LNCAP (cell line): ENCODE data around the gene GAS2.

Experiments
- TF ChIP-seq, protein P1 (sequence below): fragments of 450-650 bp; IDR thresholded peaks from 2 replicates; pipeline ENCODE4 v1.5.1; 2017; ENCODE audit warnings: mild to moderate bottlenecking

Gene GAS2

DNA sequence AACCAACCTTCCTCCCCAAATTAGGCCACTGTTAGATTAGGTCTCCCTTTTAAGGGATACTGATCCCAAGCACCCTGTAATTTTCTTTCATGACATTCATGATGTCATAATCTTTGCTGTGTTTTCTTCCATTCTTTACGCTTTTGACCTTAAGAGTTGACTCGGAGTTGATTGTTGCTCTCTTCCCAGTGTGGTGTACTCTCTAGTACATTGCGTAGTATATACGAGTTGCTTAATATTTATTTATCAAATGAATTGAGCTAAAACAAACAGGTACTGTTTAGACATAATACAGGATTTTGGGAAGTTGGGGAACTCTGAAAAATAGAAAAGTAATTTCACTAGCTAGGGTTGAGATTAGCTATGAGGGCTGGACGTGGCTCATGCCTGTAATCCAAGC, 113.4 kb downstream of the GAS2 start:
- TF ChIP-seq, protein P1, sequence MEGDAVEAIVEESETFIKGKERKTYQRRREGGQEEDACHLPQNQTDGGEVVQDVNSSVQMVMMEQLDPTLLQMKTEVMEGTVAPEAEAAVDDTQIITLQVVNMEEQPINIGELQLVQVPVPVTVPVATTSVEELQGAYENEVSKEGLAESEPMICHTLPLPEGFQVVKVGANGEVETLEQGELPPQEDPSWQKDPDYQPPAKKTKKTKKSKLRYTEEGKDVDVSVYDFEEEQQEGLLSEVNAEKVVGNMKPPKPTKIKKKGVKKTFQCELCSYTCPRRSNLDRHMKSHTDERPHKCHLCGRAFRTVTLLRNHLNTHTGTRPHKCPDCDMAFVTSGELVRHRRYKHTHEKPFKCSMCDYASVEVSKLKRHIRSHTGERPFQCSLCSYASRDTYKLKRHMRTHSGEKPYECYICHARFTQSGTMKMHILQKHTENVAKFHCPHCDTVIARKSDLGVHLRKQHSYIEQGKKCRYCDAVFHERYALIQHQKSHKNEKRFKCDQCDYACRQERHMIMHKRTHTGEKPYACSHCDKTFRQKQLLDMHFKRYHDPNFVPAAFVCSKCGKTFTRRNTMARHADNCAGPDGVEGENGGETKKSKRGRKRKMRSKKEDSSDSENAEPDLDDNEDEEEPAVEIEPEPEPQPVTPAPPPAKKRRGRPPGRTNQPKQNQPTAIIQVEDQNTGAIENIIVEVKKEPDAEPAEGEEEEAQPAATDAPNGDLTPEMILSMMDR = no peak

GRCh38 chr11:22780952-22781593, 114.7 kb downstream of the GAS2 start:
- TF ChIP-seq, protein P1 = no peak

- TF ChIP-seq, protein P1 = no peak
Measured at GRCh38 chr11:22785251-22785650, 118.8 kb downstream of the GAS2 start.

DNA sequence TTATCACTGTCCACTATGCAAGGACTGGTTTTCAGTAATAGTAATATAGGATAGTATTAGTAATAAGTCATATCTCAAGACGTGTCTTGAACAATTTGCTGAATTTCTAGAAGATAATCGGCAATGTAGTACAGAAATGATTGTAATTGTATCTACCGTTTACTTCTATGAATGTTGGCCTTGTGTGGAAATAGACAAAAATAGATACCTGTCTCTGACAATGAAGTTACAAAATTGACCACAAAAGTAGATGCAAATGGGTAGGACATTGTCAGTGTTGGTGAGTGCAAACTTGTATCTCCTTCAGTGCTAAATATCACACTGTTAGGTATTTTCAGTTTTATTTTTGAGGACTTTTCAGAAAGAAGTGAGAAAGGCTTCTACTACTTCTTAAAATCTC, 120.1 kb downstream of the GAS2 start:
- TF ChIP-seq, protein P1 = no peak

DNA sequence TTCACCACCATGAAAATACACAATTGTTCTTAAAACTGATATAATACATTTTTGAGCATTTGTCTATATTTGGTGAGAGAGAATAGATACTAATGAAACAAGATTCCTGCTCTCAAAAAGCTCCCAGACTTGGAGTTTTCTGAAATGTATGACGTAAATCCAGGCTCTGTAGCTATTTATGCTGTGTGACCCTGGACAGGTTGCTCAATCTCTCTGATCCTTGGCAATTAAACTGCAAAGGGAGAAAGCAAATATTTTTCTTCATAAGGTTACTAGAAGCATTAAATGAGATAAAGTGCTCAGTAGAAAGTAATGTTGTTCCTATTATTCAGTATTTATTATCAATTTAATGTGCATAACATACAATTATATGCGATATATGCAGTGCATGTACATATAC, 120.6 kb downstream of the GAS2 start:
- TF ChIP-seq, protein P1 = no peak

DNA sequence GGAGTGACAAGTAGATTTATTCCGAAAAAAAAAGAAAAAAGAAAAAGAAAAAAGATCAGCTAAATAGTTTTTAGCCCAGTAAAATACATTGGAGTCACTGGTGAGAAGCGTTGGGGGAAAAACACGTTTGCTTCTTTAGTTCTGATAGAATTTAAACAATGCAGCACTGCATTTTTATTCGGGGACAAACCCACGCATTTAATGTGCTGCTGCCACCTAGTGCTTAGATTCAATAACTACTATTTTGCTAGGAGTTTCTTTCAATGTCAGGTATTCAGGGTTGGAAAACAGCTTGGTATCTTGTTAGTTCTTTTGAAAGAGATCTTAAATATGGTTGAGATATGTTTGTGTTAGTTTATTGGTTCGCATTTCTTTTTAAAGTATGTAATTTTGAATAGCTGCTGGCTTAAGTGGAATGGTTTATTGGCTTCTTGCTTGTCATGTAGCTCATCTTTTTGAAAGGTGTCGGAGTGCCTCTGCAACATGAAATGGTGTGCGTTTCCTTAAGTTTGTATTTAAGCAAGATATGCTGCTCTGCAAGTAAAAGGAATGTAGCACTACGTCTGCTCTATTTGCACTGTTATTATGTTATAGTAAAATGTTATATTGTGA, 121.2 kb downstream of the GAS2 start:
- TF ChIP-seq, protein P1 = peak; percentile 73

DNA sequence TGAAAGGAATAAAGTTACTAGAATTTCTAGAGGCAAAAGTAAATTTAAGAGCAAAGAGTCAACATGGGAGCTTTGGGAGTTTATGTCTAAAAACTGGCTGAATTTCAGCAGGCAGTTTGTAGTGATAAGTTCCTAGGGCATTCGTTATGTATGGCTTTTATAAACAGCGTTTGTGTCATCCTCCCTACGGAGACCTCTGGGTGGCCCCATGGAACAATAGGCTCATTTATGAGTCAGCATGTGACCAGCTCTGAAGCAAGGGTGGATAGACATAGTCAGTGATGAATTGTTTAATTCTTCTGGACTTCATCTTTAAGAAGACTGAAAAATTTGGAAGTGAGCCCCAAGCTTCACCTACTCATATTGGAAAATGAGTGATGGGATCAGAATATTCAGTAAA, 126.1 kb downstream of the GAS2 start:
- TF ChIP-seq, protein P1 = no peak
